ENCODE measurements around the gene RASGRP2.

Gene RASGRP2

GRCh38 chr11:64755681-64756361, 11.9 kb upstream of the RASGRP2 start:
- DNase-seq: no peak

DNA sequence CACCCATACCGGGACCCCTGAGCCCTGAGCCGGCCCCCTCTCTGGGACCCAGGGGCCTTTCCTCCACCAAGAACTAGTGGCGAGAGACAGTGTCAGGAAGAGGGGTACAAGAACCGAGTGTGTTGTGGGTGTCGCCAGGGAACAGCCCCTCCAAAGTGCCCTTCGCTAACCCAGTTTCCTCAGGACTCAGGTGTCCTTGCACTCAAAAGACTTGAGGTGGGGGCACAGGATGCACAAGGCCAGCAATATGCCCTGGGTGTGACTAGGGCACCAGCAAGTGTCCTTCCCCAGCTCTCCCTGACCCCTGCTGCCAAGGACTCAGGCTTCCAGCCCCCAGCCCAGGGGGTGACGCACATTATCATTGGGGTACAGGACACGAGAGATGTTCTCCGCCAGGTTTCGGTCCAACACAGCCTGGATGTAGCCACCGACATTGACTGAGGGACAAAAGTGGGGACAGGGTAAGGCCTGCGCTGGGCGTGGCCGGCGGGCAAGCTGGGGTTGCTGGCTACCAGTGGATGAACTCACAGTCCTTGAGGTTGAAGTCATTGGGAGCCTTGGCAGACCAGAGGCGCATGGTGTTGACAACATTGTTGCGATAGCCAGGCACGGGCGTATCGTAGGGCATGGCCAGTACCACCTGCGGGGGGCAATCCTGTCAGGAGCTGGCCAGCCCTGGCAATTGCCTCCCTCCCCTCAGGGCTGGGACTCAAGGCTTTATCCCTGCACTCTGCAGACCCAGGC, 11.1 kb upstream of the RASGRP2 start:
- DNase-seq: no peak

GRCh38 chr11:64754124-64754918, 10.4 kb upstream of the RASGRP2 start:
- DNase-seq: no peak

DNA sequence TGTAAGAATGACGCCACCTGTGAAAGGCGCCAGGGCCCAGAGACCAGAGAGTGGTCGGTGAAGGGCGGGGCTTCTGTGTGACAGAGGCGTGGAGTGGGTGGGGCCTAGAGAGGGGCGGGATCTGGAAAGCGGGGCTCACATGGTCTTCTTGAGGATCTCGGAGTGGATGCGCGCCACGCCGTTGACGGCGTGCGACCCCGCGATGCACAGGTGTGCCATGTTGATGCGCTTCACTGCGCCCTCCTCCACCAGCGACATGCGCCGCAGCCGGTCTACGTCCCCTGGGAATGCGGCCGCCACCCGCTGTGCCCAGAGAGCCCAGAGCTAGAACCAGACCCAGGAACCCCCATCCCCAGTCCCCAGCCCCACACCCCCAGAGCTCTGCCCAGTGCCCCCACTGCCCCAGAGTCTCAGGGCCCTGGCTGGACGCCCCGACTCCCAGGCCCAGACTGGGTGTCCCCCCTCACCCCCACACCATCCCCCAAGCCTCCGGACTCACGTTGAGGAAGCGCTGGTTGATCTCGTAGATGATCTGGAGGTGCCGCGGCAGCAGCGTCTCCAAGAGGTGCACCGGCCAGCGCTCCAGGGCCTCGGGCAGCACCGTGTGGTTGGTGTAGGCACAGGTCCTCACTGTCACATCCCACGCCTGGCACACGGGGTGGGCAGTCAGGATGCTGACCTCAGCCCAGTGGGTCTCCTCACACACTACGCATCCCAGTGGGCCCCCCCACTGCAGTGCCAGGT, 9.6 kb upstream of the RASGRP2 start:
- DNase-seq: no peak

DNA sequence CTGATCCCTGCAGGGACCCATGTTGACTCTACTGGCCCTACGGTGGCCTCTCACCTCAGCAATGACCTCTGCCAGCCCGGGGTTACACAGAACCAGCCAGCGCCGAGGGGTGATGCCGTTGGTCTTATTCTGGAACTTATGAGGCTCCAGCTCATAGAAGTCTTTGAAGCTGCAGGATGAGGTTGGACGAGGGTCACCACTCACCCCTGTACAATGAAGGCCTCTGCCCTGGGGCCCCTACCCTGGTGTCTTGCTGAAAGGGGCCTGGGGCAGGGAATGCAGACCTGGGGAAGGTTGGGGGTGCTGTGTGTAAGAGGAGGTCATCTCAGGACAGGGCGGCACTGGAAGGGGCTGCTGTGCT, 9.1 kb upstream of the RASGRP2 start:
- DNase-seq: no peak

DNA sequence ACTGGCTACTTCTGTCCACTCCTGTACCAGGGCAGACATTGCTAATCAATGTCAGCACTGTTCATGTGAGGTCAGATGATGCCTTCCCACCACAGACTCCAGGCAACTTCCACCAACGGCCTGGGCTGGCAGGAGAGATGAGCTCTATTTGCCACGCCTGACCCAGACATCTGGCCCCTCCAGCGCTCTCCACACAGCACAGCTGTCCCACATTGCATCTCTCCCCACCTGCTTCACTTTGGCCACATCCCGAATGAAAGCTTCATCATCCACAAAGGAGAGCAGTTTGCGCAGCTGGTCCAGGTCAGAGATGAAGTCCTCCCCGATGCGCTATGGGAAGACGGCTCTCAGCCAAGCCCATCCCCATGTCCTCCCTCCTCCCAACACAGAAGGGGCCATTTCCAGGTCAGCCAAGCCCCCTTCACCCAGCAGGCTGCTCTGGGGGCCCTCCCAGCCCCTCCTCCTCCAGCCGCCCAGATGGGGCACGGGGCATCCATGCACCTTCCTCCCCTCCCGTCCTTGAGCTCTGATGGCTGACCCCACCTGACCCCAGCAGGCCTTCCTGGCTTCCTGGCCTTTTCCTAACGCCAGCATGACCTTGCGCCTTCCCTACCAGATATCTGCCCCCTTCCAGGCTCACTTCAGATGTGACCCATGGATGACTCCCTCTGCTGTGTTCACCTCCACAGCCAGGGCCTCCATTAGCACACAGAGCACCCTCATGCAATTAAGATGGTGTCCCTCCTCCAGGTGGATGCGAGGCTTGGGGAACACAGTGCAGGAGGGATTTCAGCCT, 8.4 kb upstream of the RASGRP2 start:
- DNase-seq: no peak

DNA sequence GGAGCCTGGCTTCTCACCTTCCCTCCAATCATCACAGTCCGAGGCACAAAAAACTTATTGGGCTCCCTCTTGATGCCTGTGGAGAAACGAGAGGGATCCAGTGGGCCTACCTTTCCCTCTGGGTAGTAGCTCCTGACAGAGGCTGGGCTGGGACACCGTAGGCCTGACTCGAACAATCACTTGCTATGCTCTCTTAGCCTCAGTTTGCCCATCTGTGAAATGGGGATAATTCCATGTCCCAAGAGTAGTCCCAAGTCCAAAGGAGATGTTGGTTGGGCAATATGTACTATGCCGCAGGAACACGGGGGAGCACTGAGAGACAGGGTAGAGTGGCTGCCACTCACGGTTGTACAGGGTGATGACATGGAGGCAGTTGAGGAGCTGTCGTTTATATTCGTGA, 7.6 kb upstream of the RASGRP2 start:
- no peak for DNase-seq

- DNase-seq: no peak
Measured at GRCh38 chr11:64751136-64751535, 7.2 kb upstream of the RASGRP2 start.

DNA sequence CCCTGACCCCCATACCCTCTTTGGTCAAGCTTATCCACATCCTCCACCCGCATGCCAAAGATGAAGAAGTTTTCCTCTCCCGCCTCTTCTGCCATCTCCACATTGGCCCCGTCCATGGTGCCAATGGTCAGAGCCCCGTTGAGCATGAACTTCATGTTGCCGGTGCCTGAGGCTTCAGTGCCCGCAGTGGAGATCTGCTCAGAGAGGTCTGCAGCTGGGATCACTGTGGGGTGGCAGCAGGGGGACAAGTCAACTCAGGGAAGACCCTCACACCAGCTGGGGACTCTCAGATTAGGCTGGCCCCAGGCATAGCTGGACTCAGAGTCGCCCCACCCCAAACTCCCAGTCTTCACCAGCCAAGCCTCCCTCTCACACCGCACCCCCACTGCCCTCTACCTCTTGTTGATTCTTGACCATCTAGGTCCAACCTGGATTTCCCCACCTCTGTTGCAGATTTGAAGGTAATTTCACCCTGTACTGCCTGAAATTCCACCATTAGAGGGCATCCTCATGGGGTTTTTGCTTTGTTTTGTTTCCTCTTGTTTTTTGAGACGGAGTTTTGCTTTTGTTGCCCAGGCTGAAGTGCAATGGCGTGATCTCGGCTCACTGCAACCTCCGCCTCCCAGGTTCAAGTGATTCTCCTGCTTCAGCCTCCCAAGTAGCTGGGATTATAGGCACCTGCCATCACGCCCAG, 6.6 kb upstream of the RASGRP2 start:
- DNase-seq: no peak

- no peak for DNase-seq
Measured at GRCh38 chr11:64747961-64748665, 4.2 kb upstream of the RASGRP2 start.

DNA sequence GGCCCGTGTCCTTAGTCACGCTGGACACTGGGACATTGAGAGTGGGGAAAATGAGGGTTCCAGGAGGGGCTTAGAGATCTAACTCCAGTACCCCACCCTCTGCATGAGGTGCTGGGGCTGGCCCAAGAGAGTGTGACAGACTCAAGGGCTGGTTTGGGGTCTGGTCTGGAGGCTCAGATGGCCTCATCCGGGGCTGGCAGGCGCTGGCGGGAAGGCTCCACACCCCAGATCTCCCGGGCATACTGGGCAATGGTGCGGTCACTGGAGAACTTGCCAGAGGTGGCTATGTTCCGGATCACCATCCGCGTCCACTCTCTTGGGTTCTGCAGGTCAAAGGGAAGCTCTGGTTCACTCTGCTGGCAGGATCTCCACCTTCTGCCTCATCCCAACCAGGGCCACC, 2.5 kb upstream of the RASGRP2 start:
- DNase-seq: no peak

DNA sequence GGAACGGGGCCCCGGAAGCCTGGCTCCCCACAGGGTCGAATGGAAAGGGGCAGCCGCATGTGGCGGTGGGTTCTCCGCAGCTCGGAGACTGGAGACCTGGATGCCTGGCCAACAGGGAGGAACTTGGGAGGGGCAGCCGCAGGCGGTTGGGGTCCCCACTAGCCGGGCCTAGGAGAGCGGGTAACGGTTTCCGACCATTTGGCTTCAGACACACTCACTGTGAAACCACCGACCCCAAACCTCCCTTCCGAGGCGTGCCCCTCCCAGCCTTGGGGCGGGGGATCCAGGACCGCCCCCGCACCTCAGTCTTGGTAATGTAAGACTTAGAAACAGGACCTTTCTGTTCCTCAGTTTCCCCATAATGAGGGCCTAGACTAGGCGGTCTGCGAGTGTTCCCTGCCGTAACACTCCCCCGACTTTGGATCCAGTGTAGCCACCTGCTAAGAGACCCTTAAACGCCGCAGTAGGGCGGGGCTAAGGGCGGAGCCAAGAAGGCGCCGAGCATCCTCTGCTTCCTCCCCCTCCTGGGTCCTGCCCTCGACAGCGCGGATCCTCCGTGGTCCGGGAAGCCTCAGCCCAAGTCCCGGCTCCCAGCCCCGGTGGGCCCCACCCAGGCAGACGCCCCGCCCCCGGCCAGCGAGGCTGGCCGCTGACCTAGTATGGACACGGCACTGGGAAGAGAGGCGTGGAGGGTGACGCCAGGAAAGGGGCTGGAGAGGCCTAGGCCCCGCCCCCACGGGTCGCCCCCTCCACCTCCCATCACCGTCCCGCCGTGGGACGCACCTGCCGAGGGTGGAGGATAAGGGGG, 1.8 kb upstream of the RASGRP2 start:
- DNase-seq: no peak

- peak; percentile 41 for DNase-seq
Measured at GRCh38 chr11:64745189-64745520, 1.2 kb upstream of the RASGRP2 start.

DNA sequence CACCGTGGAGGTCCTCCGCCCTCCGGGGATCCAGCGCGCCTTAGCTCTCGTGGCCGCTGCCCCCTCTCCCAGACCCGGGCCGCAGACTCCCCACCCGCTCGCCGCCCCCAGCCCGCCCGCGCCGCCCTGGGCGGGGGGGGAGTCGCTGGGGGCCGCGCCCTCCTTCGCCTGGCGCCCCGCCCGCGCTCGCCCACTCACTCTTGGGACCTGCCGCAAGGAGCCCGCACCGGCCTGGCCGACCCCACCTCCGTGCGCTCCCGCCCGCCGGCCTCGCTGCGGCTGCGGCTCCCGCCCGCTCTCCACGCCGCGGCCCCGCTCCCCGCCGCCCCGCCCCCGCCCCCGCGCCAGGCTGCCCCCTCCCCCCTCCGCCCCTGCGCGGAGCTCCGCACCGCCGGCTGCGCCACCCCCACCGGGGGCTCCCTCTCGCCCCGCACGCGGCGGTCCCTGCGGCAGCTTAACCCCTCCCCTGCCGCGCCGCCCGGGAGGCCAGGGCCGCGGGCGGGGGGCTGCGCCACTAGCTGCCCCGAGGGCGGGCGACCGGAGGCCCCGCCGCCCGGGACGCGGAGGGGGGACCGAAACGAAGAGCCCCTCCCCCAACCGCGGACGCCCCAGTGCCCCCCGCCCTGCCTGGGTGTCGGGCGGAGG, 724 bp upstream of the RASGRP2 start:
- DNase-seq: no peak

- peak; percentile 26 for DNase-seq
Measured at GRCh38 chr11:64742889-64743590, 902 bp downstream of the RASGRP2 start.

- DNase-seq: no peak
Measured at GRCh38 chr11:64742087-64742888, 1.7 kb downstream of the RASGRP2 start.

DNA sequence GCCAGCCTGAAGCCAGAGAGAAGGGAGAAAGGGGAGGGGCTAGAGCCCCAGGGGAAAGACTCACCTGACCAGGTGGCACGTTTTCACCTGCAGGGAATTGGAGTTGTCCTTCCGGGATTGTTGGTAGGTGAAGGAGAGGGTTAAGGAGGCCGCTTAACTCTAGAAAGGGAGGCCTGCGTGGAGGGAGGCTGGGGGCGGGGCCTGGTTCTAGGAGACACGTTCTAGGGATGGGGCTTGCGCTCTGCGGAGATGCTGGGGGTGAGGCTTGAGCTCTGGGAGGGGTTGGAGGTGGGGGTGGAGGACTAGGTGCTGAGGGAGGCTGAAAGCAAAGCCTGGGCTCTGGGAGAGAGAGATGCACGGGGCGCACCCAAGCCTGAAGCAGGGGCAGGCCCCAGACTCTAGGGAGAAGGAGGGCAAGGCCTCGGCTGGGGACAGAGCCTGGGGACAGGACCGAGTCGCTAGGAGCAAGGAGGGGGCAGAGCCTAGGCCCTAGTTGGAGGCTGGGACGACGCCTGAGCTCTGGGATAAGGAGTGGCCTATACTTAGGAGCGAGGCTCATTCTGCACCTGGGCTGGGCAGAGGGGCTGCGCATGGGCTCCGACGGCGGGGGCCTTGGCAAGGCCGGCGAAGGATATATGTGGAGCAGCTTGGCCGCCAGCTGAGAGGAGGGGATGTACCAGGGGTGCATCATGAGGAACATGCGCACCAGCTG, 2.4 kb downstream of the RASGRP2 start:
- no peak for DNase-seq

DNA sequence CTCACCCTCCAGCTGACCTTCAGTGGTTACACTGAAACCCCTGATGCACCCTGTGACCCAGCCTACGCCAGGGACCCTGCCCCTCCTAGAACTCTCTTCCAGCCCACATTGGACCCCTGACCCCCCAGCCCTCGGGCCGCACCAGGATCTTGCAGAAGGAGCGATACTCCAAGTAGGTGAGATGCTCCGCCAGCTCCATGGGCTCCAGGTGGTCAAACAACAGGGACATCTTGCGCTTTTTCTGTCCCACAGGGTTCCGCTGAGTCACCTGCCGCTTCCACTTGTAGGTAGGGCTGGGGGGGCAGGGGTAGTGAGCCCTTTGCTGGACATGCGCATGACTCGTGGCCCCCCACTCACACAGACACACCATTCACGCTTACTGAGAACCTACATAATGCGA, 4.1 kb downstream of the RASGRP2 start:
- no peak for DNase-seq
